ENCODE results near the gene CBFA2T3.

Gene CBFA2T3

GRCh38 chr16:88871349-88871702 lies 105.7 kb downstream of the CBFA2T3 start:
- no peak for TF ChIP-seq MAX (IDR thresholded peaks at IDR 0.05)
- TF ChIP-seq TAF1 (IDR thresholded peaks at IDR 0.05; ENCODE audit: low read depth): no peak
- no peak for TF ChIP-seq NFIC (IDR thresholded peaks at IDR 0.05)
- no peak for TF ChIP-seq CREB1 (IDR thresholded peaks at IDR 0.05; ENCODE audit: low read depth)

- no peak for TF ChIP-seq ZBTB7A (IDR thresholded peaks at IDR 0.05; ENCODE audit: low read depth)
Measured at GRCh38 chr16:88870608-88871348, 106.2 kb downstream of the CBFA2T3 start.

- TF ChIP-seq TEAD4 (IDR thresholded peaks at IDR 0.05) (no peak), EP300 (IDR thresholded peaks at IDR 0.05; ENCODE audit: borderline replicate concordance) (no peak), EGR1 (IDR thresholded peaks at IDR 0.05) (no peak), TCF12 (IDR thresholded peaks at IDR 0.05; ENCODE audit: low read depth) (no peak), RAD21 (IDR thresholded peaks at IDR 0.05; ENCODE audit: low read depth) (no peak), FOXM1 (IDR thresholded peaks at IDR 0.05; ENCODE audit: borderline replicate concordance, low read depth) (no peak), TAF1 (IDR thresholded peaks at IDR 0.05; ENCODE audit: low read depth) (no peak), MAX (IDR thresholded peaks at IDR 0.05) (no peak), USF1 (IDR thresholded peaks at IDR 0.05) (no peak), REST (IDR thresholded peaks at IDR 0.05; ENCODE audit: low read depth) (no peak), CREB1 (IDR thresholded peaks at IDR 0.05; ENCODE audit: low read depth) (no peak)
Measured at GRCh38 chr16:88869673-88869980, 107.4 kb downstream of the CBFA2T3 start.

GRCh38 chr16:88868974-88869672 lies 107.9 kb downstream of the CBFA2T3 start:
- TF ChIP-seq TCF12 (IDR thresholded peaks at IDR 0.05; ENCODE audit: low read depth) (no peak), YY1 (IDR thresholded peaks at IDR 0.05; ENCODE audit: low read depth) (no peak), EP300 (IDR thresholded peaks at IDR 0.05; ENCODE audit: borderline replicate concordance) (no peak), FOXM1 (IDR thresholded peaks at IDR 0.05; ENCODE audit: borderline replicate concordance, low read depth) (no peak), CEBPB (IDR thresholded peaks at IDR 0.05) (no peak), RAD21 (IDR thresholded peaks at IDR 0.05; ENCODE audit: low read depth) (no peak), TEAD4 (IDR thresholded peaks at IDR 0.05) (no peak), USF1 (IDR thresholded peaks at IDR 0.05) (no peak), EGR1 (IDR thresholded peaks at IDR 0.05) (no peak)

- TF ChIP-seq REST (IDR thresholded peaks at IDR 0.05; ENCODE audit: low read depth) (no peak), EP300 (IDR thresholded peaks at IDR 0.05; ENCODE audit: borderline replicate concordance) (no peak), TEAD4 (IDR thresholded peaks at IDR 0.05) (no peak), TAF1 (IDR thresholded peaks at IDR 0.05; ENCODE audit: low read depth) (no peak), FOXM1 (IDR thresholded peaks at IDR 0.05; ENCODE audit: borderline replicate concordance, low read depth) (no peak), YY1 (IDR thresholded peaks at IDR 0.05; ENCODE audit: low read depth) (no peak), RAD21 (IDR thresholded peaks at IDR 0.05; ENCODE audit: low read depth) (no peak), NFIC (IDR thresholded peaks at IDR 0.05) (no peak), EGR1 (IDR thresholded peaks at IDR 0.05) (no peak), ZBTB7A (IDR thresholded peaks at IDR 0.05; ENCODE audit: low read depth) (no peak), CREB1 (IDR thresholded peaks at IDR 0.05; ENCODE audit: low read depth) (no peak)
Measured at GRCh38 chr16:88867581-88868246, 109.3 kb downstream of the CBFA2T3 start.
